Cardiac muscle cell (in vitro differentiated cells and primary cell): ENCODE results near the gene CFAP92. TPM values are rescaled to one million over a fixed set of nuclear protein-coding genes. Genes with fewer than 3 reads are reported as not detected.
"Not testable (repeated sequence)": the region's sequence is repeated elsewhere in the genome, so short reads cannot be mapped to it uniquely, and the experiment has no call there.

Experiments
- DNase-seq, 2 donors: peaks; one replicate each; pipeline versions ENCODE4 v3.0.0 to v3.0.0-alpha.2; 2010 to 2017; ENCODE audit warnings: low read depth in 1 of 2, low spot score in 1 of 2
- H3K27ac ChIP-seq: fragments of 200-600 bp; sonication (generic); 2 replicates; pipeline ENCODE4 v1.5.1; 2016
- H3K27me3 ChIP-seq: fragments of 200-600 bp; sonication (generic); 2 replicates; pipeline ENCODE4 v1.6.0; 2016; ENCODE audit warnings: control low read depth
- H3K36me3 ChIP-seq: fragments of 200-600 bp; sonication (generic); 2 replicates; pipeline ENCODE4 v1.5.1; 2016; ENCODE audit warnings: control low read depth
- H3K4me1 ChIP-seq: fragments of 200-600 bp; sonication (generic); 2 replicates; pipeline ENCODE4 v1.8.1; 2017; ENCODE audit warnings: low read depth, mild to moderate bottlenecking, mixed run types
- H3K4me3 ChIP-seq: fragments of 200-600 bp; sonication (generic); 2 replicates; pipeline ENCODE4 v1.5.1; 2016; ENCODE audit warnings: mild to moderate bottlenecking
- H3K9me3 ChIP-seq: fragments of 200-600 bp; sonication (generic); 2 replicates; pipeline ENCODE4 v1.5.1; 2017; ENCODE audit warnings: low read depth, mild to moderate bottlenecking, control low read depth
- CTCF ChIP-seq: IDR thresholded peaks from 2 replicates; pipeline ENCODE4 v1.5.1; 2012; ENCODE audit warnings: low read depth, mild to moderate bottlenecking, low read length
- polyA plus RNA-seq: library from polyadenylated mRNA; unstranded; fragments of >200 nt; fragmentation: Nextera tagmentation; extraction: Ambion mirVana; gene quantifications from 2 replicates; pipeline ENCODE4 v1.2.1, GENCODE V29; 2016
- total RNA-seq: library from RNA; depleted of rRNA; stranded (reverse); fragments of >200 nt; gene quantifications from 2 replicates; pipeline ENCODE4 v1.2.3, GENCODE V29; 2016

CFAP92 gene
- total and polyA plus RNA-seq, 2 experiments from 2014 or later = 0.60 to 0.95 TPM

- no peaks in the 10 kb centered on the region for H3K4me1 ChIP-seq
- no peak for TF ChIP-seq CTCF
- H3K27me3 ChIP-seq = peaks cover 8% of the 10 kb centered on the region
- no peak overlapping the region for H3K27ac ChIP-seq
- H3K9me3 ChIP-seq = no peaks in the 10 kb centered on the region
- H3K4me3 ChIP-seq = no peak overlapping the region
- DNase-seq = no peak
- H3K36me3 ChIP-seq = no peaks in the 10 kb centered on the region
Observed at GRCh38 chr3:128932516-128933212, 61.2 kb downstream of the CFAP92 start.

- H3K9me3 ChIP-seq = no peaks in the 10 kb centered on the region
- no peak overlapping the region for H3K4me3 ChIP-seq
- no peak for DNase-seq
- no peaks in the 10 kb centered on the region for H3K36me3 ChIP-seq
- H3K27me3 ChIP-seq = peaks cover 8% of the 10 kb centered on the region
- H3K4me1 ChIP-seq = no peaks in the 10 kb centered on the region
- H3K27ac ChIP-seq = no peak overlapping the region
- no peak for TF ChIP-seq CTCF
Observed at GRCh38 chr3:128931046-128931445, 62.8 kb downstream of the CFAP92 start.

GRCh38 chr3:128929364-128929763 lies 64.5 kb downstream of the CFAP92 start:
- H3K4me1 ChIP-seq = no peaks in the 10 kb centered on the region
- no peaks in the 10 kb centered on the region for H3K9me3 ChIP-seq
- H3K27me3 ChIP-seq = peaks cover 8% of the 10 kb centered on the region

GRCh38 chr3:128923986-128924385 lies 69.9 kb downstream of the CFAP92 start:
- not testable (repeated sequence) for H3K9me3 ChIP-seq, H3K27me3 ChIP-seq, H3K4me3 ChIP-seq, H3K4me1 ChIP-seq, DNase-seq, H3K36me3 ChIP-seq, H3K27ac ChIP-seq

More at GRCh38 chr3:128929364-128929763, 64.5 kb downstream of the CFAP92 start:
- no peak for TF ChIP-seq CTCF
- no peak overlapping the region for H3K27ac ChIP-seq
- DNase-seq = no peak
- H3K4me3 ChIP-seq = no peak overlapping the region
- H3K36me3 ChIP-seq = no peaks in the 10 kb centered on the region

GRCh38 chr3:128923576-128923975 lies 70.3 kb downstream of the CFAP92 start:
- H3K4me1 ChIP-seq = no peaks in the 10 kb centered on the region
- no peaks in the 10 kb centered on the region for H3K27me3 ChIP-seq
- no peak for TF ChIP-seq CTCF
- H3K27ac ChIP-seq = no peak overlapping the region
- no peak for DNase-seq
- H3K36me3 ChIP-seq = no peaks in the 10 kb centered on the region
- H3K4me3 ChIP-seq = no peak overlapping the region
- no peaks in the 10 kb centered on the region for H3K9me3 ChIP-seq

- Histone ChIP-seq H3K4me3 (no peak overlapping the region), H3K27me3 (no peaks in the 10 kb centered on the region), H3K9me3 (no peaks in the 10 kb centered on the region), H3K36me3 (no peaks in the 10 kb centered on the region), H3K4me1 (no peaks in the 10 kb centered on the region), H3K27ac (no peak overlapping the region)
- no peak for TF ChIP-seq CTCF
- DNase-seq = no peak
Observed at GRCh38 chr3:128922804-128923459, 70.9 kb downstream of the CFAP92 start.
